HUES48 (cell line): ENCODE measurements around the gene FOXO6.

Experiments used
- H3K27ac ChIP-seq: one replicate; pipeline ENCODE4 v1.7.0; 2013; ENCODE audit warnings: low read depth, low read length, inconsistent platforms
- H3K27me3 ChIP-seq: 2 replicates; pipeline ENCODE4 v1.6.1; 2013; ENCODE audit warnings: mild to moderate bottlenecking, low read length; ENCODE audit not compliant: control insufficient read depth, insufficient read depth
- H3K36me3 ChIP-seq: 2 replicates; pipeline ENCODE4 v1.6.1; 2013; ENCODE audit warnings: low read length; ENCODE audit not compliant: control insufficient read depth, insufficient read depth
- H3K4me1 ChIP-seq: 2 replicates; pipeline ENCODE4 v1.6.1; 2013; ENCODE audit warnings: mild to moderate bottlenecking, low read length; ENCODE audit not compliant: control insufficient read depth, insufficient read depth
- H3K4me3 ChIP-seq: 2 replicates; pipeline ENCODE4 v1.5.1; 2013; ENCODE audit warnings: mild to moderate bottlenecking, low read depth, low read length
- H3K9ac ChIP-seq: 2 replicates; pipeline ENCODE4 v1.6.1; 2013; ENCODE audit warnings: mild to moderate bottlenecking, low read depth, low read length, moderate library complexity
- H3K9me3 ChIP-seq: 2 replicates; pipeline ENCODE4 v1.6.1; 2013; ENCODE audit warnings: low read length; ENCODE audit not compliant: control insufficient read depth, insufficient read depth

Gene FOXO6

GRCh38 chr1:41390166-41390565 is 28.9 kb downstream of the FOXO6 start:
- H3K9ac ChIP-seq = no peak overlapping the region
- H3K27me3 ChIP-seq = peaks cover 18% of the 10 kb centered on the region
- H3K36me3 ChIP-seq = no peaks in the 10 kb centered on the region
- no peak overlapping the region for H3K27ac ChIP-seq
- H3K9me3 ChIP-seq = no peaks in the 10 kb centered on the region
- peaks cover 31% of the 10 kb centered on the region for H3K4me1 ChIP-seq
- no peak overlapping the region for H3K4me3 ChIP-seq

- Histone ChIP-seq H3K9me3 (no peaks in the 10 kb centered on the region), H3K27me3 (peaks cover 16% of the 10 kb centered on the region), H3K9ac (no peak overlapping the region), H3K36me3 (no peaks in the 10 kb centered on the region), H3K4me3 (no peak overlapping the region), H3K27ac (no peak overlapping the region), H3K4me1 (peaks cover 34% of the 10 kb centered on the region)
These were observed 29.3 kb downstream of the FOXO6 start for GRCh38 chr1:41390573-41390972.

GRCh38 chr1:41391834-41392527 is 30.7 kb downstream of the FOXO6 start:
- Histone ChIP-seq H3K36me3 (no peaks in the 10 kb centered on the region), H3K9ac (no peak overlapping the region), H3K9me3 (no peaks in the 10 kb centered on the region), H3K4me1 (peaks cover 37% of the 10 kb centered on the region), H3K4me3 (no peak overlapping the region), H3K27ac (no peak overlapping the region), H3K27me3 (peaks cover 14% of the 10 kb centered on the region)

- Histone ChIP-seq H3K36me3 (no peaks in the 10 kb centered on the region), H3K27ac (no peak overlapping the region), H3K27me3 (peaks cover 12% of the 10 kb centered on the region; the same call in 1 of the 2 replicates), H3K9me3 (no peaks in the 10 kb centered on the region), H3K9ac (no peak overlapping the region; the same call in 1 of the 2 replicates), H3K4me1 (peaks cover 31% of the 10 kb centered on the region), H3K4me3 (no peak overlapping the region)
These were observed 31.3 kb downstream of the FOXO6 start for GRCh38 chr1:41392528-41392924.

- Histone ChIP-seq H3K4me1 (peaks cover 23% of the 10 kb centered on the region), H3K27me3 (peaks cover 12% of the 10 kb centered on the region; the same call in 1 of the 2 replicates), H3K4me3 (no peak overlapping the region), H3K27ac (no peak overlapping the region), H3K9ac (no peak overlapping the region), H3K36me3 (no peaks in the 10 kb centered on the region), H3K9me3 (no peaks in the 10 kb centered on the region)
These were observed 32.6 kb downstream of the FOXO6 start for GRCh38 chr1:41393716-41394368.

GRCh38 chr1:41394369-41394744 is 33.1 kb downstream of the FOXO6 start:
- no peaks in the 10 kb centered on the region for H3K9me3 ChIP-seq
- H3K27ac ChIP-seq = no peak overlapping the region
- H3K36me3 ChIP-seq = no peaks in the 10 kb centered on the region
- H3K27me3 ChIP-seq = peaks cover 10% of the 10 kb centered on the region; the same call in 1 of the 2 replicates
- 0 out of 2 replicates have a peak overlapping the region, but pooled peaks have one; percentile 30 for H3K4me3 ChIP-seq
- H3K9ac ChIP-seq = no peak overlapping the region
- peaks cover 28% of the 10 kb centered on the region for H3K4me1 ChIP-seq

- H3K27ac ChIP-seq = no peak overlapping the region
- no peaks in the 10 kb centered on the region for H3K36me3 ChIP-seq
- H3K27me3 ChIP-seq = peaks cover 18% of the 10 kb centered on the region
- H3K4me1 ChIP-seq = peaks cover 32% of the 10 kb centered on the region
- no peaks in the 10 kb centered on the region for H3K9me3 ChIP-seq
- H3K4me3 ChIP-seq = peak overlapping the region; percentile 30
- no peak overlapping the region for H3K9ac ChIP-seq
These were observed 34.0 kb downstream of the FOXO6 start for GRCh38 chr1:41394959-41395956.

- Histone ChIP-seq H3K27ac (no peak overlapping the region), H3K4me1 (peaks cover 32% of the 10 kb centered on the region), H3K9me3 (no peaks in the 10 kb centered on the region), H3K4me3 (no peak overlapping the region), H3K9ac (no peak overlapping the region), H3K36me3 (no peaks in the 10 kb centered on the region), H3K27me3 (peaks cover 20% of the 10 kb centered on the region)
These were observed 34.9 kb downstream of the FOXO6 start for GRCh38 chr1:41396084-41396483.

GRCh38 chr1:41397020-41397419 is 35.8 kb downstream of the FOXO6 start:
- no peak overlapping the region for H3K4me3 ChIP-seq
- no peaks in the 10 kb centered on the region for H3K9me3 ChIP-seq
- H3K4me1 ChIP-seq = peaks cover 32% of the 10 kb centered on the region
- H3K9ac ChIP-seq = no peak overlapping the region
- no peaks in the 10 kb centered on the region for H3K36me3 ChIP-seq
- no peak overlapping the region for H3K27ac ChIP-seq
- peaks cover 20% of the 10 kb centered on the region for H3K27me3 ChIP-seq

- Histone ChIP-seq H3K27me3 (peaks cover 20% of the 10 kb centered on the region), H3K4me3 (no peak overlapping the region), H3K27ac (no peak overlapping the region), H3K9ac (no peak overlapping the region), H3K36me3 (no peaks in the 10 kb centered on the region), H3K9me3 (no peaks in the 10 kb centered on the region), H3K4me1 (peaks cover 32% of the 10 kb centered on the region)
These were observed 36.6 kb downstream of the FOXO6 start for GRCh38 chr1:41397753-41398330.
